Calu3 (cell line): ENCODE results near the gene TOB2. TPM values are rescaled to one million over a fixed set of nuclear protein-coding genes. Genes with fewer than 3 reads are reported as not detected.

Experiments
- BruUV-seq: library from RNA; stranded (reverse); fragments of 400-500 nt; replicated peaks from 2 replicates; lab custom pipeline; 2021; lab: Mats Ljungman, UMichigan
- CTCF ChIA-PET: fragments of 300-600 bp; sonication (Branson Sonifier 250); formaldehyde crosslinking; loops from one replicate; lab custom pipeline; 2022; ENCODE audit warnings: antibody characterized with exemption; lab: Charles Lee
- DNase-seq: peaks from one replicate; pipeline ENCODE4 v3.0.0; 2022
- H3K27ac Mint-ChIP-seq: one replicate; pipeline ENCODE4 v1.8.0; 2022; ENCODE audit warnings: mixed read lengths; ENCODE audit not compliant: unreplicated experiment
- H3K27me3 Mint-ChIP-seq: one replicate; pipeline ENCODE4 v1.8.0; 2022; ENCODE audit warnings: mixed read lengths; ENCODE audit not compliant: unreplicated experiment
- H3K36me3 Mint-ChIP-seq: one replicate; pipeline ENCODE4 v1.8.0; 2022; ENCODE audit warnings: mild to moderate bottlenecking, moderate library complexity, mixed read lengths; ENCODE audit not compliant: insufficient read depth, unreplicated experiment
- H3K4me1 Mint-ChIP-seq: one replicate; pipeline ENCODE4 v1.8.0; 2022; ENCODE audit warnings: mild to moderate bottlenecking, low read depth, mixed read lengths; ENCODE audit not compliant: unreplicated experiment
- H3K4me3 Mint-ChIP-seq: one replicate; pipeline ENCODE4 v1.8.0; 2022; ENCODE audit warnings: mild to moderate bottlenecking, low read depth, moderate library complexity, mixed read lengths; ENCODE audit not compliant: unreplicated experiment
- H3K9me3 Mint-ChIP-seq: one replicate; pipeline ENCODE4 v1.8.0; 2022; ENCODE audit warnings: low read depth, mixed read lengths; ENCODE audit not compliant: unreplicated experiment
- intact Hi-C: fragments of 100-400 bp; cut with micrococcal nuclease; formaldehyde crosslinking; loops from one replicate; pipeline ENCODE4 v1.10.0; 2022; ENCODE audit not compliant: unreplicated experiment
- total RNA-seq: library from RNA; stranded (reverse); gene quantifications from 2 replicates; pipeline ENCODE4 v1.2.3, GENCODE V29; 2022
- TF ChIP-seq, protein P1 (sequence below): fragments of 200-600 bp; IDR thresholded peaks from one replicate; pipeline ENCODE4 v1.8.0; 2022; ENCODE audit warnings: antibody characterized with exemption; ENCODE audit not compliant: unreplicated experiment

Gene TOB2
- total RNA-seq, 1 experiment from 2014 or later, result 57.3 TPM

DNA sequence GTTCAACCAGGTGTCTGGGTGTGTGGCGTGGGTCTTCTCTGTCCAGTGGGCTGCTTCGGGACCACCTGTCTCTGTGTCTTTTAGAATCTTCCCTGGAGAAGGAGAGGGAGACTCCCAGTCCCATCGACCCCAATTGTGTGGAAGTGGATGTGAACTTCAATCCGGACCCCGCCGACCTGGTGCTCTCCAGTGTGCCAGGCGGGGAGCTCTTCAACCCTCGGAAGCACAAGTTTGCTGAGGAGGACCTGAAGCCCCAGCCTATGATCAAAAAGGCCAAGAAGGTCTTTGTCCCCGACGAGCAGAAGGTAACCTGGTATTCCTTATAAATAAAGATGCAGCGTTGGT is 52.6 kb downstream of the TOB2 start:
- intact Hi-C loops, result no loop called here
- CTCF ChIA-PET, result no interaction called here
- no peaks in the 10 kb centered on the region for H3K4me1 Mint-ChIP-seq
- no peaks in the 10 kb centered on the region for H3K27me3 Mint-ChIP-seq
- no peaks in the 10 kb centered on the region for H3K36me3 Mint-ChIP-seq
- no peak for DNase-seq
- no peaks in the 10 kb centered on the region for H3K9me3 Mint-ChIP-seq
- BruUV-seq, result no TSS peak
- H3K27ac Mint-ChIP-seq, result no peak overlapping the region
- no peak overlapping the region for H3K4me3 Mint-ChIP-seq
- TF ChIP-seq, protein P1, sequence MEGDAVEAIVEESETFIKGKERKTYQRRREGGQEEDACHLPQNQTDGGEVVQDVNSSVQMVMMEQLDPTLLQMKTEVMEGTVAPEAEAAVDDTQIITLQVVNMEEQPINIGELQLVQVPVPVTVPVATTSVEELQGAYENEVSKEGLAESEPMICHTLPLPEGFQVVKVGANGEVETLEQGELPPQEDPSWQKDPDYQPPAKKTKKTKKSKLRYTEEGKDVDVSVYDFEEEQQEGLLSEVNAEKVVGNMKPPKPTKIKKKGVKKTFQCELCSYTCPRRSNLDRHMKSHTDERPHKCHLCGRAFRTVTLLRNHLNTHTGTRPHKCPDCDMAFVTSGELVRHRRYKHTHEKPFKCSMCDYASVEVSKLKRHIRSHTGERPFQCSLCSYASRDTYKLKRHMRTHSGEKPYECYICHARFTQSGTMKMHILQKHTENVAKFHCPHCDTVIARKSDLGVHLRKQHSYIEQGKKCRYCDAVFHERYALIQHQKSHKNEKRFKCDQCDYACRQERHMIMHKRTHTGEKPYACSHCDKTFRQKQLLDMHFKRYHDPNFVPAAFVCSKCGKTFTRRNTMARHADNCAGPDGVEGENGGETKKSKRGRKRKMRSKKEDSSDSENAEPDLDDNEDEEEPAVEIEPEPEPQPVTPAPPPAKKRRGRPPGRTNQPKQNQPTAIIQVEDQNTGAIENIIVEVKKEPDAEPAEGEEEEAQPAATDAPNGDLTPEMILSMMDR, result no peak

DNA sequence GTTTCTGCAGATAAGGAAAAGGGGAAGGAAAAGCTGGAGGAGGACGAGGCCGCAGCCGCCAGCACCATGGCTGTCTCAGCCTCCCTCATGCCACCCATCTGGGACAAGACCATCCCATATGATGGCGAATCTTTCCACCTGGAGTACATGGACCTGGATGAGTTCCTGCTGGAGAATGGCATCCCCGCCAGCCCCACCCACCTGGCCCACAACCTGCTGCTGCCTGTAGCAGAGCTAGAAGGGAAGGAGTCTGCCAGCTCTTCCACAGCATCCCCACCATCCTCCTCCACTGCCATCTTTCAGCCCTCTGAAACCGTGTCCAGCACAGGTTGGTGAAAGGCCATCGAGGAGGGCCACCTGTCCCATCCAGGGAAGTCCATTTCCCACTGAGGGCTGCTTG is 59.3 kb downstream of the TOB2 start:
- no peaks in the 10 kb centered on the region for H3K27me3 Mint-ChIP-seq

DNA sequence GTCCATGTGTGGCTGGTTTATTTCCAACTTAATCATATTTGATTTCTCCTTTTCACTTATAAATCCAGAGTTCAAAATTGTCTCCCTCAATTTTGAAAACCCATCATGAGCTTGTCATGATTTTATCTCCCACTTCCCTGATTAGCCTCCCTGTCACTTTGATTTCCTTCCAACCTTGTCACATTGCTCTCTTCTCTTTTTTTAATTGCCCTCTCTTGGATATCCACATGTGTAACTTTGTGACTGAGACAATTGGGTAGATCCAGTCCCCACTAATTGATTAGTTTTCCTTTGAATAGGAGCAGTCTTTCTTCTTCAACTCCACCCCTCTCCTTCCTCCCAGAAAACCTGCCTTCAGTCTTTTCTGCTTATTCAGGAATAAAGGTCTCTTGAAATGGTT is 62.5 kb downstream of the TOB2 start:
- TF ChIP-seq, protein P1, result no peak
- intact Hi-C loops, result no loop called here
- Mint-ChIP-seq H3K27ac (no peak overlapping the region), H3K4me1 (peaks cover 8% of the 10 kb centered on the region), H3K27me3 (no peaks in the 10 kb centered on the region), H3K4me3 (no peak overlapping the region), H3K9me3 (no peaks in the 10 kb centered on the region), H3K36me3 (peaks cover 26% of the 10 kb centered on the region)
- no TSS peak for BruUV-seq
- CTCF ChIA-PET, result no interaction called here
- DNase-seq, result no peak

More for the DNA sequence above, 59.3 kb downstream of the TOB2 start:
- H3K9me3 Mint-ChIP-seq, result no peaks in the 10 kb centered on the region
- no peak overlapping the region for H3K27ac Mint-ChIP-seq
- intact Hi-C loops, result no loop called here
- no TSS peak for BruUV-seq
- H3K4me3 Mint-ChIP-seq, result no peak overlapping the region
- TF ChIP-seq, protein P1, result no peak
- H3K4me1 Mint-ChIP-seq, result no peaks in the 10 kb centered on the region
- CTCF ChIA-PET, result no interaction called here
- no peak for DNase-seq
- peaks cover 3% of the 10 kb centered on the region for H3K36me3 Mint-ChIP-seq

Other genes starting within 250 kb of the TOB2 start
- 27.0 and 28.2 TPM in 2 replicates for gene L3MBTL2, start 241.5 kb downstream of the TOB2 start, total RNA-seq
- 0.73 and 1.5 TPM in 2 replicates for gene CHADL, start 205.9 kb downstream of the TOB2 start, total RNA-seq
- 189 and 194 TPM in 2 replicates for gene RANGAP1, start 160.6 kb downstream of the TOB2 start, total RNA-seq
- 53.3 and 53.5 TPM in 2 replicates for gene ZC3H7B, start 145.3 kb downstream of the TOB2 start, total RNA-seq
- gene TEF, start 64.9 kb downstream of the TOB2 start, total RNA-seq, result 4.6 and 6.3 TPM in 2 replicates
- gene PHF5A, start 21.9 kb upstream of the TOB2 start, total RNA-seq, result 53.3 and 68.5 TPM in 2 replicates
- gene ACO2, start 22.3 kb upstream of the TOB2 start, total RNA-seq, result 94.0 and 94.5 TPM in 2 replicates
- gene POLR3H, start 97.7 kb upstream of the TOB2 start, total RNA-seq, result 49.7 and 53.8 TPM in 2 replicates
- not detected in 2 replicates for gene CSDC2, start 114.2 kb upstream of the TOB2 start, total RNA-seq
- 18.0 and 20.6 TPM in 2 replicates for gene PMM1, start 143.0 kb upstream of the TOB2 start, total RNA-seq
- 63.7 and 64.5 TPM in 2 replicates for gene DESI1, start 174.2 kb upstream of the TOB2 start, total RNA-seq
- gene XRCC6, start 174.5 kb upstream of the TOB2 start, total RNA-seq, result 369 and 401 TPM in 2 replicates
- gene SNU13, start 242.1 kb upstream of the TOB2 start, total RNA-seq, result 205 and 213 TPM in 2 replicates